Ovary (tissue), 9 donors: Measurements from ENCODE around the gene ASAP2. TPM values are rescaled to one million over a fixed set of nuclear protein-coding genes. Genes with fewer than 3 reads are reported as not detected.

Experiments used
- DNase-seq, 5 donors: peaks; one replicate each; pipeline ENCODE4 v3.0.0-alpha.2; 2019 to 2020
- H3K27ac ChIP-seq, 2 donors: fragments of 200-600 bp; one replicate each; pipeline versions ENCODE4 v1.5.1 to v1.8.0; 2019 to 2022
- H3K27me3 ChIP-seq: fragments of 200-600 bp; one replicate; pipeline ENCODE4 v1.8.0; 2022
- H3K36me3 ChIP-seq: fragments of 200-600 bp; sonication (generic); one replicate; pipeline ENCODE4 v1.5.1; 2019
- H3K4me1 ChIP-seq: one replicate; pipeline ENCODE4 v1.8.1; 2013; ENCODE audit warnings: mild to moderate bottlenecking, moderate library complexity; ENCODE audit not compliant: insufficient read depth
- H3K4me3 ChIP-seq: fragments of 200-600 bp; sonication (generic); one replicate; pipeline ENCODE4 v1.5.1; 2017
- H3K9me3 ChIP-seq, 2 donors: fragments of 200-600 bp in 1 of 2; sonication (generic) in 1 of 2; one replicate each; pipeline versions ENCODE4 v1.5.1 to v1.8.1; 2013 to 2019; ENCODE audit warnings: mild to moderate bottlenecking in 1 of 2, moderate library complexity in 1 of 2
- CTCF ChIP-seq, 3 donors: fragments of 450-650 bp in 2 of 3; fragments of 200-600 bp in 1 of 3; IDR thresholded peaks; one replicate each; pipeline versions ENCODE4 v1.5.1 to v1.8.0; 2016 to 2022; ENCODE audit warnings: antibody characterized with exemption in 3 of 3, mild to moderate bottlenecking in 1 of 3
- EP300 ChIP-seq: sonication (generic); formaldehyde crosslinking; IDR thresholded peaks from one replicate; pipeline ENCODE4 v1.6.1; 2017; ENCODE audit warnings: antibody characterized with exemption
- POLR2A ChIP-seq: fragments of 450-650 bp; IDR thresholded peaks from one replicate; pipeline ENCODE4 v1.6.1; 2017; ENCODE audit warnings: antibody characterized with exemption, mild to moderate bottlenecking, moderate library complexity
- WGBS, 3 donors: extraction: QIAGEN DNeasy Blood & Tissue Kit in 1 of 3; methylation state at CpG; one replicate each; pipeline versions ENCODE4 v1.1.5 to v1.1.7; 2013 to 2017; 5-methylcytosine and 5-hydroxymethylcytosine counted together
- intact Hi-C, 4 donors: fragments of 100-400 bp; cut with DNase I; formaldehyde crosslinking; loops; one replicate each; pipeline versions ENCODE4 v1.11.0 to v1.15.1; 2022 to 2023
- polyA plus RNA-seq, 2 donors: library from polyadenylated mRNA; stranded (reverse); fragments of 200-250 nt in 1 of 2; fragments of 350-450 nt in 1 of 2; fragmentation: Illumina TruSeq in 1 of 2; extraction: RNeasy Lipid Tissue Mini Kit (QIAGEN cat#74804) in 1 of 2; gene quantifications; one replicate each; pipeline ENCODE4 v1.2.3, GENCODE V29; 2013 to 2014
- total RNA-seq, 7 donors: library from RNA; depleted of rRNA in 2 of 7; stranded (reverse); fragments of >200 nt in 2 of 7; fragmentation: NEBNext Ultra II Directional in 3 of 7; extraction: Animal tissue kit (Norgen Biotek cat#: 25700) in 3 of 7; gene quantifications; one replicate each; pipeline versions ENCODE4 v1.1.0 to v1.2.4, GENCODE V29; 2016 to 2023
- donor health status: DM: no; HTN: no; CAD: no; lungs with moderate emphysema.
- donor health status: DM: no; HTN: no; CAD: no.
- donor health status: Bipolar disorder and iron deficiency.
- donor health status: DM: yes; HTN: yes; CAD: no.
- donor health status: DM: no; HTN: no; CAD: no.
- donor health status: DM: yes; HTN: yes; CAD: no.

The ASAP2 gene
- total and polyA plus RNA-seq, 9 donors, result 10.3 to 22.7 (median 15.5) TPM

GRCh38 chr2:9430316-9431293 is 224.0 kb downstream of the ASAP2 start:
- Histone ChIP-seq H3K36me3 (no peaks in the 10 kb centered on the region), H3K27me3 (no peaks in the 10 kb centered on the region), H3K4me1 (no peaks in the 10 kb centered on the region), H3K27ac (no peak overlapping the region), H3K4me3 (no peak overlapping the region), H3K9me3 (no peaks in the 10 kb centered on the region)
- TF ChIP-seq CTCF (IDR thresholded peaks at IDR 0.05) (no peak), POLR2A (no peak), EP300 (no peak)
- intact Hi-C loops, result no loop called here
- DNase-seq, result no peak
- WGBS, 3 donors, result 66 to 73% (median 68%) methylated on average over 2 of the region's 2 CpGs

- H3K27me3 ChIP-seq, result no peaks in the 10 kb centered on the region
- WGBS, 3 donors, result 79 to 92% (median 85%) methylated on average over 2 of the region's 2 CpGs
- H3K27ac ChIP-seq, result no peak overlapping the region
- intact Hi-C loops, result no loop called here
- no peaks in the 10 kb centered on the region for H3K9me3 ChIP-seq
- no peak overlapping the region for H3K4me3 ChIP-seq
- no peaks in the 10 kb centered on the region for H3K36me3 ChIP-seq
- no peak for DNase-seq
- H3K4me1 ChIP-seq, result no peaks in the 10 kb centered on the region
- TF ChIP-seq EP300, result no peak
- no peak for TF ChIP-seq CTCF (IDR thresholded peaks at IDR 0.05)
- TF ChIP-seq POLR2A, result no peak
Measured at GRCh38 chr2:9434489-9434888, 227.9 kb downstream of the ASAP2 start.

GRCh38 chr2:9439536-9439935 is 232.9 kb downstream of the ASAP2 start:
- Histone ChIP-seq H3K27ac (no peak overlapping the region), H3K4me1 (no peaks in the 10 kb centered on the region), H3K9me3 (no peaks in the 10 kb centered on the region), H3K27me3 (no peaks in the 10 kb centered on the region), H3K36me3 (no peaks in the 10 kb centered on the region), H3K4me3 (no peak overlapping the region)
- TF ChIP-seq CTCF (IDR thresholded peaks at IDR 0.05) (no peak), POLR2A (no peak), EP300 (no peak)
- intact Hi-C loops, result no loop called here
- WGBS, 3 donors, result 91 to 98% (median 93%) methylated on average over 1 of the region's 1 CpG
- no peak for DNase-seq

GRCh38 chr2:9440058-9440727 is 233.6 kb downstream of the ASAP2 start:
- intact Hi-C loops, result no loop called here
- Histone ChIP-seq H3K4me3 (no peak overlapping the region), H3K36me3 (no peaks in the 10 kb centered on the region), H3K9me3 (no peaks in the 10 kb centered on the region), H3K27ac (no peak overlapping the region), H3K4me1 (no peaks in the 10 kb centered on the region), H3K27me3 (no peaks in the 10 kb centered on the region)
- WGBS, 3 donors, result 87 to 89% (median 88%) methylated on average over 1 of the region's 1 CpG
- TF ChIP-seq EP300 (no peak), CTCF (IDR thresholded peaks at IDR 0.05) (no peak), POLR2A (no peak)
- DNase-seq, result no peak
